HG03432 (cell line): ENCODE results near the gene TIAM1.

Experiments
- ATAC-seq: cut with Tn5 transposase; IDR thresholded peaks from one replicate; pipeline ENCODE4 v1.9.1; 2021; ENCODE audit warnings: mild to moderate bottlenecking, moderate library complexity; ENCODE audit not compliant: unreplicated experiment

The TIAM1 gene

GRCh38 chr21:31092832-31093625 is 251.0 kb downstream of the TIAM1 start:
- ATAC-seq = no peak

GRCh38 chr21:31090376-31090775 is 253.7 kb downstream of the TIAM1 start:
- no peak for ATAC-seq

- ATAC-seq = no peak
These were observed 255.6 kb downstream of the TIAM1 start for GRCh38 chr21:31088474-31088751.

GRCh38 chr21:31087639-31088473 is 256.2 kb downstream of the TIAM1 start:
- no peak for ATAC-seq

- ATAC-seq = no peak
These were observed 259.4 kb downstream of the TIAM1 start for GRCh38 chr21:31084689-31085088.

- peak; percentile 91 for ATAC-seq
These were observed 265.3 kb downstream of the TIAM1 start for GRCh38 chr21:31078796-31079195.

GRCh38 chr21:31078216-31078615 is 265.8 kb downstream of the TIAM1 start:
- peak; percentile 52 for ATAC-seq

- no peak for ATAC-seq
These were observed 268.2 kb downstream of the TIAM1 start for GRCh38 chr21:31075848-31076247.

GRCh38 chr21:31072533-31072932 is 271.5 kb downstream of the TIAM1 start:
- no peak for ATAC-seq
